Right ventricle myocardium inferior (tissue), 1 donor: ENCODE data around the gene NUP133. TPM values are rescaled to one million over a fixed set of nuclear protein-coding genes. Genes with fewer than 3 reads are reported as not detected.
"Not testable (repeated sequence)": the region's sequence is repeated elsewhere in the genome, so short reads cannot be mapped to it uniquely, and the experiment has no call there.

Experiments
- ATAC-seq: fragments of 200-7000 bp; cut with Tn5 transposase; one replicate; pipeline ENCODE4 v1.9.1; 2020; ENCODE audit warnings: mild to moderate bottlenecking, moderate library complexity
- DNase-seq: peaks from one replicate; pipeline ENCODE4 v3.0.0; 2021; ENCODE audit errors: missing footprints
- intact Hi-C: fragments of 100-400 bp; cut with DNase I; formaldehyde crosslinking; loops from one replicate; pipeline ENCODE4 v1.11.0; 2022
- total RNA-seq: library from RNA; stranded (reverse); fragmentation: NEBNext Ultra II Directional; extraction: Animal tissue kit (Norgen Biotek cat#: 25700); gene quantifications from one replicate; pipeline ENCODE4 v1.2.1, GENCODE V29; 2021
- donor health status: DM: no; HTN: yes; CAD: no; lungs with severe emphysema.

NUP133 gene
- total RNA-seq, 1 donor from 2014 or later, result 27.9 TPM

DNA sequence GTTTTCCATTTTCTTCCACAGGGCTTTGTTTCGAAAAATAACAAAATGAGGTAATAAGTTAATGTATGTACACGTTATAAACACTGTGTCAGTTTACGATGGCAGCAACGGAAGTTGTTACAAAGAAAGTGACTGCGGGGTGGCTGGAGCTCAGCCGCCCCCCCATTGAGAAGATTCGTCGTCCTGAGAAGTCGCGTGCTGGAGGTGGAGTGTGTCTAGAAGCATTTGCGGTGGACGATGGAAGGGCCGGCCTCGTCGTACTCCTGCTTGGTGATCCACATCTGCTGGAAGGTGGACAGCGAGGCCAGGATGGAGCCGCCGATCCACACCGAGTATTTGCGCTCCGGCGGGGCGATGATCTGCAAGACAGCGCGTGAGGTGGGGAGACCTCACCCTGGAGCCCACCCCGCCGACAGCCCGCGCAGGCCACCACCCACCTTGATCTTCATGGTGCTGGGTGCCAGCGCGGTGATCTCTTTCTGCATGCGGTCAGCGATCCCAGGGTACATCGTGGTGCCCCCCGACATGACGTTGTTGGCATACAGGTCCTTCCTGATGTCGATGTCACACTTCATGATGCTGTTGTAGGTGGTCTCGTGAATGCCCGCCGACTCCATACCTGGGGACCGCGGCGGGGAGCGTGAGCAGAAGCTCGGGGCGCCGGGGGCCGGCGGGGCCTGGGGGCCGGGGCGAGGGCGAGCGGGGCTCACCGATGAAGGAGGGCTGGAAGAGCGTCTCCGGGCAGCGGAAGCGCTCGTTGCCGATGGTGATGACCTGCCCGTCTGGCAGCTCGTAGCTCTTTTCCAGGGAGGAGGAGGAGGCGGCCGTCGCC lies 76.6 kb downstream of the NUP133 start:
- intact Hi-C loops, result no loop called here
- ATAC-seq (no peak), DNase-seq (no peak)

DNA sequence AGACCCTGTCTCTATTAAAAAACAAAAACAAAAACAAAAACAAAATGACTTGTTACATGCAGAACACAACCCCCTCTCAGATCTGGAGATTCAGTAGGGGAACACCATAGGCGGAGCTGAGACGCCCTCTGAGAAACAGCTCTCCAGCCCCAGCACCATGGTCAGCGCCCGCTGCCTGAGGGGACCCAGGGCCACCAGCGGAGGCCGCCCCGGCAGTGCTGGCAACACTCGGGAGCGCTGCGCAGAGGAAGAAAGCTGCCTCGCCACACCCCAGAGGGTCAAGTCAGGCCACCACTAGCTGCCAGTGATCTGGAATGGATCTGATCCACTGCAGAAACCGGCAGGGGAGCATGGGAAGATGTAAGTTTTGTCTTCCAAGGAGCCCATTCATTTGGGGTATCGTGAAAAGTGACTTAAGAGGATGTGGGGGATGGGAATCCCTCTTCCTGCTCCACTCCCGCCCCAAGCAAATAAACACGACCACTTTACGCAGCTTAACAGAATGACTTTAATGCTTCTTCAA lies 77.3 kb downstream of the NUP133 start:
- ATAC-seq (peak; percentile 81), DNase-seq (peak; percentile 81)
- intact Hi-C loops, result no loop called here

DNA sequence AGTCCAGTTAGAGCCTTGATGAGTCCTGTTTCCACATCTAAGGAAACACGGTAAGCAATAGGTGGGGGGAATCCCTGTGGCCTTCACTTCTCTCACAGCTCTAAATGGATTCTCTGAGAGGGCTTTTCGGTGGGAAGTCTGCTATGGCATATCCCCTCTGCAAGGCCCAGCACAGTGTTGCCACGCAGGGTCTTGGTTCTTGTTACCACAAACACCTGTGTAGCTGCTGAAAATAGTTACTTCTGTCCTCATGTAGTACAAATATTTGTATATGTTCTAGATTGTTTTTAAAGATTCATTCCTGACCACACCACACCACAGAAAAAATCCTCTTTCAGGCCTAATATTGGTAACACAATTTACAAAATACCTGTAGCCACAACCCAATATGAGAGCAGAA lies 79.9 kb downstream of the NUP133 start:
- intact Hi-C loops, result no loop called here
- ATAC-seq, result no peak

GRCh38 chr1:229427572-229427971 lies 80.6 kb downstream of the NUP133 start:
- DNase-seq, result no peak
- intact Hi-C loops, result no loop called here

More for the DNA sequence above, 79.9 kb downstream of the NUP133 start:
- DNase-seq, result no peak

GRCh38 chr1:229425564-229426159 lies 82.5 kb downstream of the NUP133 start:
- no peak for ATAC-seq
- DNase-seq, result no peak
- intact Hi-C loops, result no loop called here

More at GRCh38 chr1:229427572-229427971, 80.6 kb downstream of the NUP133 start:
- ATAC-seq, result no peak

DNA sequence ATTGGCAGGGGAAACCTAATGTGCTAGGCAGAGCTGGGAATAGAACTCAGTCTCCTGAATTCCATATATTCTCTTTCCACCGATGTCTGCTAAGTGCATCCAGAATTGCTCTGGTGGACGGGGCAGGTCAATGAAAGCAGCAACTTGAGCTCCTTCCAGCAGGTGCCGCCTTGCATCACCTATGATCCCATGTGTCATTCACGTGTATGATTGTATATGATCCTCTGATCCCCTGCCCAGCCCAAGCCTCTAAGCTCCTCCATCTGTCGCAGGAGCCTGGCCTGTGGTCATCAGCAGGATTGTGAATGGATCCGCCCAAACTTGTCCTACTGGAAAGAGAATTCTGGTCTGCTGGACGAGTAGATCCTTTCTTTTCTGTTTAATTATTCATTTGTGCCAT lies 87.4 kb downstream of the NUP133 start:
- no peak for ATAC-seq
- no peak for DNase-seq
- intact Hi-C loops, result no loop called here

DNA sequence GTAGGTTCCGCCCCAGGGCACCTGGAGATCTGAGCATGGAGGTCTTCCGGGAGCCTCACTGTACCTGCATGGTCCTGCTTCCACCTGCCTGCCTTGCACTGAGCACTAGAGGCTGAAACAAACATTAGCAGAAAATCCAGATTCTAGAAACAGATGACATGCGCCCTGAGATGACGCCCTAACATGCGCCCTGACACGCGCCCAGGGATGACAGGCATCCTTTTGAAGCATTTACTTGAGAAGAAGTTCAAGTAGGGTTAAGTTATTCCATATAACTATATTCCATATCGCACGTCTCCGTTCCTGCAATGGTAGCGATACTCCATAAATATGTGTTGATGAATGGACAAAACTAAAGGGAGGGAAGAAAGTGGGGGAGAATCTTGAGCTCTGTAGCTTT lies 87.9 kb downstream of the NUP133 start:
- DNase-seq (no peak), ATAC-seq (no peak)
- intact Hi-C loops, result no loop called here

DNA sequence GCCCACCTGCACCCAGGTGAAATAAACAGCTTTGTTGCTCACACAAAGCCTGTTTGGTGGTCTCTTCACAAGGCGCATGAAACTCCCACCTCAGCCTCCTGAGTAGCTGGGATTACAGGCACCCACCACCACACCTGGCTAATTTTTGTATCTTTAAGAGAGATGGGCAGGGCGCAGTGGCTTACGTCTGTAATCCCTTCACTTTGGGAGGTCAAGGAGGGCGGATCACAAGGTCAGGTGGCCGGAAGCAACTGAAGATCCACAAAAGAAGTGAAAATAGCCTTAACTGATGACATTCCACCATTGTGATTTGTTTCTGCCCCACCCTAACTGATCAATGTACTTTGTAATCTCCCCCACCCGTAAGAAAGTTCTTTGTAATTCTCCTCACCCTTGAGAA lies 89.6 kb downstream of the NUP133 start:
- intact Hi-C loops, DNase-seq, ATAC-seq: not testable (repeated sequence)

GRCh38 chr1:229412810-229413209 lies 95.3 kb downstream of the NUP133 start:
- ATAC-seq, DNase-seq, intact Hi-C loops: not testable (repeated sequence)

DNA sequence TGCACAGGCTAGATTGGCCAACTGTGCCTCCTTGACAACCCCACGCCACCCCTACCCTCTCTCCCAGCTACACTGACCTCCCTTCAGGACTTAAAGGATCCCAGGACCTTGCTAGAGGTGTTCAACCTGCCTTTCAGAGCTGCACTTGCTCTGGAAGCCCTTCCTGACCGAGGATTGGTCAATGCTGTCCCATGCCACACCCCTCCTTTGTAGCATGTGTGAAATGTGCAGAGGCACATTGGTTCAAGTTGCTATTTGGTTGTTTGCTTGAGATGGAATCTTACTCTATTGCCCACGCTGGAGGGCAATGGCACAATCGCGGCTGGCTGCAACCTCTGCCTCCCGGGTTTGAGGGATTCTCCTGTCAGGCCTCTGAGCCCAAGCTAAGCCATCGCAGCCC lies 96.1 kb downstream of the NUP133 start:
- ATAC-seq, result no peak
- intact Hi-C loops, result no loop called here

GRCh38 chr1:229411434-229412055 lies 96.6 kb downstream of the NUP133 start:
- no peak for ATAC-seq
- no peak for DNase-seq
- intact Hi-C loops, result no loop called here

More for the DNA sequence above, 96.1 kb downstream of the NUP133 start:
- DNase-seq, result no peak

- intact Hi-C loops, result no loop called here
- ATAC-seq, result peak; percentile 89
- peak; percentile 79 for DNase-seq
Observed at GRCh38 chr1:229410692-229411433, 97.3 kb downstream of the NUP133 start.

GRCh38 chr1:229410370-229410691 lies 97.8 kb downstream of the NUP133 start:
- DNase-seq, result no peak
- intact Hi-C loops, result no loop called here

GRCh38 chr1:229409616-229410369 lies 98.3 kb downstream of the NUP133 start:
- ATAC-seq (no peak), DNase-seq (no peak)
- intact Hi-C loops, result no loop called here

More at GRCh38 chr1:229410370-229410691, 97.8 kb downstream of the NUP133 start:
- no peak for ATAC-seq

DNA sequence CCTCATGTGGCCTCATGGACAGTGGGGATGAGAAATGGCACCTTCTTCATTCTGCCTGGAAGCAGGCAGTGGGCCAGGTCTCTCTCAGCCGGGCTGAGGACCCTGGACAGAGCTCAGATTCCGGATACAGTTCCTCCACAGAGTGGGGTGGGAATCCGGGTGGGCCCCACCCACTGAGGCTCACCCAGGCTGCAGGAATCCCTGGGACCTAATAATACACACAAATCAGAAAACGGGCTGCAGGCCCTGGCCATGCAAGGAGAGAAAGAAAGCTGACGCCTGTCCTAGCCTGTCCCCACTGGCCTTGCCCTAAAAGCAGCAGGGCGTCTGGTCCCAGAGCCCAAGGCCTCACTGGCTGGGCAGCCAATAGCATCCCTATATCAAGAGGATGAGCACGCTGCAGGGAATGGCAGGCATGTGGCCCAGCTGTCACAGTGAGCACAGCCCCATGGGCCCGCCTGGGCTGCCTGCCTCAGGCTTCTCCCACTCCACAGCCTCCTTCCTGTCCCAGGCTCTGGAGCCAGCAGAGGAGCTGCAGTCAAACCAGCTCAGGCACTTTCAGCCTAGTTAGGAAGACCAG lies 99.6 kb downstream of the NUP133 start:
- intact Hi-C loops, result no loop called here
- ATAC-seq (peak; percentile 74), DNase-seq (peak; percentile 77)

GRCh38 chr1:229407206-229408026 lies 100.7 kb downstream of the NUP133 start:
- intact Hi-C loops, result no loop called here
- DNase-seq, result no peak
- ATAC-seq, result no peak

DNA sequence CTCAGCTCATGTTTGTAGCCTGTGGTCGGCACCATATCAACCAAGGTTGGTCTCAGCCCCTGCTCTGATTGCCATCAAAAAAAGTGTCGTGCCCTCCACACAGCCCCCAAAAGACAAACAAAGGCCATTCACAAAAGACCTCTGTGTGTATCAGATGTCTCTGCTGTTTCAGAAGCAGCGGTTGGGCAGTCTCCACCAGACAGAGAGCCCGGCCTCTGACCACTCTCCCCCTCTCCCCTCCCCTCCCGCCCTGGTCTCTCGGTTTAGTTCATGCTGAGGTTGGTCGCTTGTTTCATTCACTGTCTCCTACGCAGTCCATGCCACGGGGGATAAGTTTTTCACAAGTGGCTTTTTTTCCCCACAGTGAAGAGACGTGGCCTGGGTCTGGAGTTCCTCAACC lies 101.3 kb downstream of the NUP133 start:
- intact Hi-C loops, result no loop called here
- DNase-seq, result no peak
- ATAC-seq, result no peak
